ENCODE results near the gene CHP1.
"Not testable (repeated sequence)": the region's sequence is repeated elsewhere in the genome, so short reads cannot be mapped to it uniquely, and the experiment has no call there.

CHP1 gene

DNA sequence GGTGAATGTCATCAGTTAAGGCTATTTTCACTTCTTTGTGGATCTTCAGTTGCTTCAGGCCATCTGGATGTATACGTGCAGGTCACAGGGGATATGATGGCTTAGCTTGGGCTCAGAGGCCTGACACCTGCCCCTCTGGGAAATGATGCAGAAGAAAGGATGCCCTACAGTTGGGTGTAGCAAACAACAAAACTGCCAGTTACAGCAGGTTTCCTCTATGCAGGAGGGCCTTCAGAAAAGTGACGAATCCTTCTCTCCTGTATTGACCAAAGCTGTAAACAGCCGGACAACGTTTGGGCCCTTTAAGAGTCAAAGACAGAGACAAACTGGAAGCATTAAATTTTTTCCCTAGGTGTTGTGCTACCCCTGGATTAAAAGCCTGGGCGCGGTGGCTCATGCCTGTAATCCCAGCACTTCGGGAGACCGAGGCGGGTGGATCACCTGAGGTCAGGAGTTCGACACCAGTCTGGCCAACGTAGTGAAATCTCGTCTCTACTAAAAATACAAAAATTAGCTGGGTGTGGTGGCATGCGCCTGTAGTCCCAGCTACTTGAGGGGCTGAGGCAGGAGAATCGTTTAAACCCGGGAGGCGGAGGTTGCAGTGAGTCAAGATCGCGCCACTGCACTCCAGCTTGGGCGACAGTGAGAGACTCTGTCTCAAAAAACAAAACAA, 52.0 kb downstream of the CHP1 start:
- Histone ChIP-seq H3K4me1 (ENCODE audit: insufficient read depth, low read length) (peaks cover 17% of the 10 kb centered on the region), H3K27ac (ENCODE audit: low read depth, low read length) (peak overlapping the region; percentile 98), H3K36me3 (ENCODE audit: insufficient read depth, low read length) (peaks cover 37% of the 10 kb centered on the region), H3K9ac (ENCODE audit: low read length) (peak overlapping the region; percentile 51), H3K4me3 (ENCODE audit: low read depth in 1 of 2, low read length in 2 of 2) (peak overlapping the region; percentile 95 to 96)
- H3K27me3 ChIP-seq (ENCODE audit: control insufficient read depth in 1 of 2, insufficient read depth in 2 of 2, low read length in 2 of 2); H3K9me3 ChIP-seq (ENCODE audit: low read length): not testable (repeated sequence)

- peak overlapping the region; percentile 89 for H3K9ac ChIP-seq (ENCODE audit: low read length)
- peak overlapping the region; percentile 98 for H3K27ac ChIP-seq (ENCODE audit: low read depth, low read length)
- peaks cover 44% of the 10 kb centered on the region for H3K36me3 ChIP-seq (ENCODE audit: insufficient read depth, low read length)
- no peaks in the 10 kb centered on the region for H3K9me3 ChIP-seq (ENCODE audit: low read length)
- H3K4me3 ChIP-seq (ENCODE audit: low read depth in 1 of 2, low read length in 2 of 2), result peak overlapping the region; percentile 95 to 96
- peaks cover 17% of the 10 kb centered on the region for H3K4me1 ChIP-seq (ENCODE audit: insufficient read depth, low read length)
- no peaks in the 10 kb centered on the region for H3K27me3 ChIP-seq (ENCODE audit: control insufficient read depth in 1 of 2, insufficient read depth in 2 of 2, low read length in 2 of 2)
Observed at GRCh38 chr15:41283653-41284426, 52.8 kb downstream of the CHP1 start.

DNA sequence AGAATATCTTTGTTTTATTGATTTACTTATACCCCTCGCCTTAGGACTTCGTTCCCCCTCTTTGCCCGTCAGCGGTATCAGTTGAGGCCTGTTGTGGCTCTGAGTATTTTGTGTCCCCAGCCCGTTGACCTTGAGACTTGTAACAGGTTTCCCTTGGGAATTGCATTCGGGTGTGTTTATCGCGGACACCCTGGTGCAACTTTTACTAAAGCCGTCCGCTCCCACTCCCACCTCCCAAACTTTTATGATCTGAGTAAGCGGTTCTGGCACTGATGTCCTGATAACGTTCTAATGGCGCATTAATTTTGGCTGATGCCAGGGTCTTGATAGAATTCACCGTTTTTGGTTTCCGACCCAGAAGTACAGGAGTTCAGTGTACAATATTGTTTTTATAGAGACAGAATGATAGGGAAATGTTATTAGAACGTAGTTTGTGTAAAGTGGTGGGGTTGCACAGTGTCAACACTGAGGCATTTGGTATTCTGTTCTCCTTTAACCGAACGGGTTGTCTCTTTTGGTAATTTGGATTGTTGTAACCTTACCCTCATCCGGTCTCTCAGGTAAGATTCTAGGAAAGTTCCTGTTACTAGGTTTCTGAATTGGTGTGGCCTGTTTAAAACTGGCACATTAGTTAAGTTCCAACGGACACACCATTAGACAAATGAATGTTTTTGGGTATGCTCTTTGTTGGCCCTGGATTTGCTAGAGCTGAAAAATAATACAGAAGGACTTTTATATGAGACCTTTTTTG, 53.5 kb downstream of the CHP1 start:
- Histone ChIP-seq H3K27ac (ENCODE audit: low read depth, low read length) (peak overlapping the region; percentile 98), H3K9ac (ENCODE audit: low read length) (peak overlapping the region; percentile 89), H3K4me3 (ENCODE audit: low read depth in 1 of 2, low read length in 2 of 2) (peak overlapping the region; percentile 95 to 96), H3K27me3 (ENCODE audit: control insufficient read depth in 1 of 2, insufficient read depth in 2 of 2, low read length in 2 of 2) (no peaks in the 10 kb centered on the region), H3K9me3 (ENCODE audit: low read length) (no peaks in the 10 kb centered on the region), H3K36me3 (ENCODE audit: insufficient read depth, low read length) (peaks cover 40% of the 10 kb centered on the region), H3K4me1 (ENCODE audit: insufficient read depth, low read length) (peaks cover 17% of the 10 kb centered on the region)

DNA sequence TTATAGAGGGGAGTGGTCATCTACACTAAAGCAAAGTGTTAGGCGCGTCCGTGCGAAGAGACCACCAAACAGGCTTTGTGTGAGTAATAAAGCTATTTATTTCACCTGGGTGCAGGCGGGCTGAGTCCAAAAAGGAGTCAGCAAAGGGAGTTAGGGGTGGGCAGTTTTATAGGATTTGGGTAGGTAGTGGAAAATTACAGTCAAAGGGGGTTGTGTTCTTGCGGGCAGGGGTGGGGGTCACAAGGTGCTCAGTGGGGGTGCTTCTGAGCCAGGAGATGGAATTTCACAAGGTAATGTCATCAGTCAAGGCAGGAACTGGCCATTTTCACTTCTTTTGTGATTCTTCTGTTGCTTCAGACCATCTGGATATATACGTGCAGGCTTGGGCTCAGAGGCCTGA, 54.2 kb downstream of the CHP1 start:
- H3K9ac ChIP-seq (ENCODE audit: low read length), result peak overlapping the region; percentile 89
- H3K4me1 ChIP-seq (ENCODE audit: insufficient read depth, low read length), result peaks cover 17% of the 10 kb centered on the region
- H3K4me3 ChIP-seq (ENCODE audit: low read depth in 1 of 2, low read length in 2 of 2), result peak overlapping the region; percentile 95 to 96

DNA sequence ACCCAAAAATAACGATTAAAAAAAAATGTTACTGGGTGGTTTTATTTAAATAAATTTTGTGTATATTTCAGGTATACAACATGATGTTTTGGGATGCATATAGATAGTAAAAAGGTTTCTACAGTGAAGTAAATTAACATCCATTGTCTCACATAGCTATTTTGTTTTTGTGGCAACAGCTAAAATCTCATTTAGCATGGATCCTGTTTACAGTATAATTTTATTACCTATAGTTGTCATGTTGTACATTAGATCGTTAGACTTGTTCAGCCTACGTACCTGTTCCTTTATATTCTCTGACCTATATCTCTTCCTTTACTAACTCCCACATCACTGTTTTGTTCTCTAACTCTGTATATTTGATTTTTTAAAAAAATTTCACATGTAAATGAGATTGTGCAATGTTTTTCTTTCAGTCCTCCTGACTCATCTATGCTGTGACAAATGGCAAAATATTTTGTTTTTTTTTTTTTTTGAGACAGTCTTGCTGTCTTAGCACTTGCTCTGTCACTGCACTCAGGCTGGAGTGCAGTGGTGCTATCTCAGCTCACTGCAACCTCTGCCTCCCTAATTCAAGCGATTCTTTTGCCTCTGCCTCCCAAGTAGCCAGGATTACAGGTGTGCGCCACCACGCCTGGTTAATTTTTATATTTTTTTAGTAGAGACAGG, 55.7 kb downstream of the CHP1 start:
- no peaks in the 10 kb centered on the region for H3K9me3 ChIP-seq (ENCODE audit: low read length)
- peaks cover 17% of the 10 kb centered on the region for H3K4me1 ChIP-seq (ENCODE audit: insufficient read depth, low read length)
- H3K27ac ChIP-seq (ENCODE audit: low read depth, low read length), result no peak overlapping the region
- H3K27me3 ChIP-seq (ENCODE audit: control insufficient read depth in 1 of 2, insufficient read depth in 2 of 2, low read length in 2 of 2), result no peaks in the 10 kb centered on the region
- H3K9ac ChIP-seq (ENCODE audit: low read length), result no peak overlapping the region
- no peak overlapping the region for H3K4me3 ChIP-seq (ENCODE audit: low read depth in 1 of 2, low read length in 2 of 2)
- H3K36me3 ChIP-seq (ENCODE audit: insufficient read depth, low read length), result peaks cover 35% of the 10 kb centered on the region

More for the DNA sequence above, 54.2 kb downstream of the CHP1 start:
- Histone ChIP-seq H3K27ac (ENCODE audit: low read depth, low read length) (no peak overlapping the region), H3K9me3 (ENCODE audit: low read length) (no peaks in the 10 kb centered on the region), H3K27me3 (ENCODE audit: control insufficient read depth in 1 of 2, insufficient read depth in 2 of 2, low read length in 2 of 2) (no peaks in the 10 kb centered on the region), H3K36me3 (ENCODE audit: insufficient read depth, low read length) (peaks cover 35% of the 10 kb centered on the region)

- no peaks in the 10 kb centered on the region for H3K9me3 ChIP-seq (ENCODE audit: low read length)
- peaks cover 17% of the 10 kb centered on the region for H3K4me1 ChIP-seq (ENCODE audit: insufficient read depth, low read length)
- H3K27ac ChIP-seq (ENCODE audit: low read depth, low read length), result no peak overlapping the region
- no peak overlapping the region for H3K4me3 ChIP-seq (ENCODE audit: low read depth in 1 of 2, low read length in 2 of 2)
- no peak overlapping the region for H3K9ac ChIP-seq (ENCODE audit: low read length)
- no peaks in the 10 kb centered on the region for H3K27me3 ChIP-seq (ENCODE audit: control insufficient read depth in 1 of 2, insufficient read depth in 2 of 2, low read length in 2 of 2)
- peaks cover 39% of the 10 kb centered on the region for H3K36me3 ChIP-seq (ENCODE audit: insufficient read depth, low read length)
Observed at GRCh38 chr15:41288464-41288863, 57.4 kb downstream of the CHP1 start.

- H3K9me3 ChIP-seq (ENCODE audit: low read length), result no peaks in the 10 kb centered on the region
- no peak overlapping the region for H3K4me3 ChIP-seq (ENCODE audit: low read depth in 1 of 2, low read length in 2 of 2)
- H3K4me1 ChIP-seq (ENCODE audit: insufficient read depth, low read length), result peaks cover 16% of the 10 kb centered on the region
- no peak overlapping the region for H3K9ac ChIP-seq (ENCODE audit: low read length)
- H3K27me3 ChIP-seq (ENCODE audit: control insufficient read depth in 1 of 2, insufficient read depth in 2 of 2, low read length in 2 of 2), result no peaks in the 10 kb centered on the region
- H3K36me3 ChIP-seq (ENCODE audit: insufficient read depth, low read length), result peaks cover 46% of the 10 kb centered on the region
- no peak overlapping the region for H3K27ac ChIP-seq (ENCODE audit: low read depth, low read length)
Observed at GRCh38 chr15:41289953-41290352, 58.9 kb downstream of the CHP1 start.

DNA sequence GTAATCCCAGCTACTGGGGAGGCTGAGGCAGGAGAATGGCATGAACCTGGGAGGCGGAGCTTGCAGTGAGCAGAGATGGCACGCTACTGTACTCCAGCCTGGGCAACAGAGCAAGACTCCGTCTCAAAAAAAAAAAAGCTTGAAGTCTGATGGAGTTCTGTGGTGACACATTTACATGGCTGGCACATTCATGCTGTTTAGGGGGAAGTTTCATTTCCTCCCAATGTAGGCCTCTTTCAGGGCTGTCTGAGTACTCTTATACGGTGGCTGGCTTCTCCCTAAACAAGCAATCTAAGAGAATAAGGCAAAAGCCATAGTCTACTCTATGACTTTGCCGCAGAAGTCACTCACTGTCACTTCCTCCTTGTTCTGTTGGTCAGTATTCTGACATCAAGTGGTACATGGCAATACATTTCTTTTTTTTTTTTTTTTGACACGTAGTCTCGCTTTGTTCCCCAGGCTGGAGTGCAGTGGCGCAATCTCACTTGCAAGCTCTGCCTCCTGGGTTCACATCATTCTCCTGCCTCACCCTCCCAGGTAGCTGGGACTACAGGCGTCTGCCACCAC, 60.1 kb downstream of the CHP1 start:
- Histone ChIP-seq H3K27ac (ENCODE audit: low read depth, low read length) (no peak overlapping the region), H3K4me1 (ENCODE audit: insufficient read depth, low read length) (peaks cover 6% of the 10 kb centered on the region), H3K9ac (ENCODE audit: low read length) (no peak overlapping the region), H3K4me3 (ENCODE audit: low read depth in 1 of 2, low read length in 2 of 2) (no peak overlapping the region), H3K36me3 (ENCODE audit: insufficient read depth, low read length) (peaks cover 35% of the 10 kb centered on the region), H3K27me3 (ENCODE audit: control insufficient read depth in 1 of 2, insufficient read depth in 2 of 2, low read length in 2 of 2) (no peaks in the 10 kb centered on the region), H3K9me3 (ENCODE audit: low read length) (no peaks in the 10 kb centered on the region)

DNA sequence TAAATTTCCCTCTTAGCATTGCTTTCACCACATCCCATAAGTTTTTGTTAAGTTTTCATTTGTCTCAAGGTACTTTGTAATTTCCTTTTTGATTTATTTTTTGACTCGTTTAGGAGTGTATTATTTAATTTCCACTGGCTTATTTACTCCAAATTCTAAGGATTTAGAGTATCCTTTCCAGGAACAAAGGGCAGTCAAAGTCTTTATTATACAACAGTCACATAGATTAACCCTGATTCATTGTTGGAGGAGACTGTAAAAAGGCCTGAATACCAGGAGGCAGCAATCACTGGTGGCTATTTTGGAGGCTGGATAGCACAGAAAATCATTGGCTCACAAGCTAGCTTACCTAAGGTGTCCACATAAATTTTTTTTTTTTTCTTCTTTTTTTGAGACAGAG, 61.5 kb downstream of the CHP1 start:
- Histone ChIP-seq H3K27ac (ENCODE audit: low read depth, low read length) (no peak overlapping the region), H3K4me1 (ENCODE audit: insufficient read depth, low read length) (no peaks in the 10 kb centered on the region), H3K36me3 (ENCODE audit: insufficient read depth, low read length) (peaks cover 21% of the 10 kb centered on the region)

GRCh38 chr15:41301139-41301538, 70.1 kb downstream of the CHP1 start:
- H3K36me3 ChIP-seq (ENCODE audit: insufficient read depth, low read length); H3K27ac ChIP-seq (ENCODE audit: low read depth, low read length); H3K4me3 ChIP-seq (ENCODE audit: low read depth in 1 of 2, low read length in 2 of 2): not testable (repeated sequence)

More for the DNA sequence above, 61.5 kb downstream of the CHP1 start:
- Histone ChIP-seq H3K9me3 (ENCODE audit: low read length) (no peaks in the 10 kb centered on the region), H3K9ac (ENCODE audit: low read length) (no peak overlapping the region), H3K4me3 (ENCODE audit: low read depth in 1 of 2, low read length in 2 of 2) (no peak overlapping the region), H3K27me3 (ENCODE audit: control insufficient read depth in 1 of 2, insufficient read depth in 2 of 2, low read length in 2 of 2) (no peaks in the 10 kb centered on the region)

GRCh38 chr15:41301587-41301986, 70.5 kb downstream of the CHP1 start:
- Histone ChIP-seq H3K4me1 (ENCODE audit: insufficient read depth, low read length) (no peaks in the 10 kb centered on the region), H3K27ac (ENCODE audit: low read depth, low read length) (no peak overlapping the region), H3K4me3 (ENCODE audit: low read depth in 1 of 2, low read length in 2 of 2) (no peak overlapping the region), H3K27me3 (ENCODE audit: control insufficient read depth in 1 of 2, insufficient read depth in 2 of 2, low read length in 2 of 2) (no peaks in the 10 kb centered on the region), H3K9me3 (ENCODE audit: low read length) (no peaks in the 10 kb centered on the region), H3K36me3 (ENCODE audit: insufficient read depth, low read length) (peaks cover 8% of the 10 kb centered on the region), H3K9ac (ENCODE audit: low read length) (no peak overlapping the region)

More at GRCh38 chr15:41301139-41301538, 70.1 kb downstream of the CHP1 start:
- H3K27me3 ChIP-seq (ENCODE audit: control insufficient read depth in 1 of 2, insufficient read depth in 2 of 2, low read length in 2 of 2); H3K9ac ChIP-seq (ENCODE audit: low read length); H3K4me1 ChIP-seq (ENCODE audit: insufficient read depth, low read length); H3K9me3 ChIP-seq (ENCODE audit: low read length): not testable (repeated sequence)
